Measurements from ENCODE around the gene DNHD1.

DNHD1 gene

DNA sequence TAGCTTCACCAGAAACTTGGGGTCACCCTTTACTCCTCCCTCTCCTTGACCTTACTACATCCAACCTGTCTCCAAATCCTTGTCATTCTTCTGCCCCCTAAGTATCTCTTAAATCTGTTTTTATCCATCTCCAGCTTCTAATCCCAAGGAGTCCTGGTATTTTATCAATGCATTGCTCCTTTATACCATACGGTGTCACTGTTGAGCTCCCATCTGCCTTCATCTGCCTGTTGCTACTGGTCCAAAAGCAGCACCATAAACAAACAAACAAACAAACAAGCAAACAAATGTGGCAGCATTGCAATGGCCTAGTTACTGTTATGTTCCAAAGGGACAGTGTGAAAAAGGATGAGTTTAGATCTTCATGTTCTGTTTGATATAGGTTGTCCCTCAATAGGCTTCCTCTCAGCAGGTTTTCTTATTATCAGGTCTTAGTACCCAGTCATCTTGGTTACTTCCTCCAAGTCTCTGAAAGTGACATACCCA, 34.2 kb downstream of the DNHD1 start:
- DNase-seq (ENCODE audit: low read depth in 3 of 3): no peak

DNA sequence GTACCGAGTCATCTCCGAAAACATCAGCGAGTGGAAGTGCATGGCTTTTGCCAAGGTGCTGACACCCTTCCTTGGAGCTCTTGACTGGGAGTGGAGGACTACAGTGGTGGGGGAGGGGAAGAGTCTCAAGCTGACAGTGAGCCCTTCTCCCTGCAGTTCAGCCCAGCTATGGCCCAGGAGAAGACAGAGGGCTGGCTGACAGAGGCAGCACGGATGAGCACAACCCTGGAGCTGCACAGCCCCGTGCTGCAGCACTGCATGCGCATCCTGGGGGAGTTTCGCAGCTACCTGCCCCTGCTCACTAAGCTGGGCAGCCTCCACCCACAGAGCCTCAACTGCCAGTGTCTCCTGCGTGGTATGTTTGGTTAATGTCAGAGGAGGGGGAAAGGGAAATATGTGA, 41.4 kb downstream of the DNHD1 start:
- DNase-seq (ENCODE audit: low read depth in 3 of 3): no peak

DNA sequence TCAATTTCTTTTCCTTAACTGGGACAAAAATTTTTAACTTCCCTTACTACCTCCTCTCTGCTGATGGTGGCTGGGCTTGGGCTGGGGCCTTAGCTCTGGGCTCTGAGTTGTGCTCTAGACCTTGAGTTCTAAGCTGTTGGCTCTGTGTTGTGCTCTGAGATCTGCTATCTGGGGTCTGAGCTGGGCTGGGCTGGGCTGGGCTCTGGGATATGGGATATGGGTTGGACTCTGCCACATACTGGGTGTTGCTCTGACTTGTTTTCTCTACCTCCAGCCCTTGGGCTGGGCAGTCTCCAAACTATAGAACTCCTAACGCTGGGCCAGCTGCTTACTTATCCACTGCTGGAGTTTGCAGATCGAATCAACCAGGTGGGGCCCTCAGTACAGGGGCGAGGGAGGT, 41.9 kb downstream of the DNHD1 start:
- DNase-seq (ENCODE audit: low read depth in 3 of 3): no peak

DNA sequence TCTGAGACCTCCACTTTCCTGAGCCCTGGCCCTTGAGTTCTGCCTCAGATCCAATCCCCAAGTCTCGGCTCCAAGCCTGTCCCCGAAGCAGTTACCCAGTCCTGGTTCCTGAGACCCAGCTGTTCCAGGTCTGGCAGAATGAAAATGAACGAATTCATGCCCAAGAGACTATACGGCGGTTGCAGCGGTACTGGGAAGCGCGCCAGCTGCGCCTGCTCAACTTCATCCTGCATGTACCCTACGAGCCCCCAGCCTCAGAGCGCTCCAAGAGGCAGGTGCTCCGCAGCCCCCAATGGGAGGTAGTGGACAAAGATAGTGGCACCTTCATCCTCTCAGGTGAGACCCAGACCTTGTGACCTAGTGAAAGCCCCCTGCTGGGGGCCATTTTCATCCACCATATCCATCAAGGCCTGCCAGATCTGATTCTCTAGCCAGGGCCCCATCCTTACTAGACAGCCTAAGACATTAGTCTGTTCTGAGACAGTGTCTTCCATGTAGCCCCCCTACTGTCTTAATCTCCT, 42.7 kb downstream of the DNHD1 start:
- no peak for DNase-seq (ENCODE audit: low read depth in 3 of 3)

DNA sequence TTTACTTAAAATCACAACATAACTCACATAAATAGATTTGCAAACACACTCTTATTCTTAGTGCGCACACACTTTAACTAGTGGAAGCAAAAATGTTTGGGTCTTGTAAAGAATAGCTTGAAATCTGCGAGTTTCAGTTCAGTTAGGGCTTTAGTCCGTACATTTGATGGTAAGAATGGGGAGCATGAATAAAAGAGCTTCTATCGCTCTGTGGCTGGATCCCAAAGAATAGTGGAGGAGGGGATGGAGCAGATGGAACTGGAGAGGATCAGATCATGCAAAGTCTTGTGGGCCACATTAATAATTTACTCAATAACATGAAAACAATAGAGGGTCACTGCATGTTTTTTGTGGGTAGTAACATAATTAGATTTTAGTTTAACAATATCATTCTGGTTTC, 44.3 kb downstream of the DNHD1 start:
- DNase-seq (ENCODE audit: low read depth in 3 of 3): no peak

DNA sequence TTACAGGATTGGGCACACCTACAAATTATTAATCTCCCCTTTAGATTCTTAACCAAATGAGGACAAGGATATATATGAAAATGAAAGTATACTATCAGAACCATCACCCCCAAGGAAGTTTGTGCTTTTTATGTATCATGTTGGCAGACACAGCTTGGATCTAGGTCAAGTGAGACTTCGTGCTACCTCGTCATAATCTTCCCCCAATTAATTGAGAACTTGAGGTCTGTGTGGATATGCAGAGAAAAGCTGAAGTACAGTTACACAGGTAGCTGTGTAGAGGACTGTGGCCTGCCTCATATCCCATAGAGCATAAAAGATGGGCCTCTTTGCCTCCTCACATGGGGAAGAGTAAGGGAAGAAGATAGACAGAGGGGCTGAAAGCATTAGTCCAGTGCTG, 45.6 kb downstream of the DNHD1 start:
- DNase-seq (ENCODE audit: low read depth in 3 of 3): no peak

DNA sequence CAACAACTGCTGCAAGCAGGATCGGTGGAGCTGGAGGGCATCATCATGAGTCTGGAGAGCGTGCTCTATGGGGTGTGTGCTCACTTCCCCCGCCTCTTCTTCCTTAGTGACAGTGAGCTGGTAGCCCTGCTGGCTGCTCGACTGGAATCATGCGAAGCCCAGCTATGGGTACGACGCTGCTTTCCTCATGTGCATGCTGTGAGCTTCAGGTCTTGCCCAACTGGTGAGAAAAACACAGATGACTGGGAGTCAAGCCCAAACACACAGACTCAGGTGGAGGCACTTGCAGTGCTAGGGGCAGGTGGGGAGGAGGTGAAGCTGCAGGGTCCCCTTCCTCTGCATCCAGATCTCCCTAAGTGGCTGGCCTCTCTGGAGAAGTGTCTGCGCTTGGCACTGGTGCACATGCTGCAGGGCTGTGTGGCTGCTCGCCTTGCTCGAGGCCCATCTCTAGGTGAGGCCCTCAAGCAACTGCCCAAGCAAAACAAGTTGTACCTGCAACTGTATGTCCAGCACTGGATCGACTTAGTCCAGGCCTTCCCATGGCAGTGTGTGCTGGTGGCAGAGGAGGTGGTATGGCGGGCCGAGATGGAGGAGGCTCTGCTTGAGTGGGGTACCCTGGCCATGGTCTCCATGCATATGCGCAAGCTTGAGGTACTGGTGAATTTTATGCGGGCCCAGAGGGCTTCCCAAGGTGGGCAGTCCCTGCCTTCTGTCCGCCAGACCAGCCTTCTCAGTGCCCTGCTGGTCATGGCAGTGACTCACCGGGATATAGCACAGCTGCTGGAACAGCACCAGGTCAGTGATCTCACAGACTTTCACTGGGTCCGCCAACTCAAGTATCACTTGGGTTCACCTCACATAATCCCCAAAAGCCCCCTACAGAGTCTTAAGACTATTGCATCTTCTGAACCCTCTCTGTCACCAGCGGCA, 48.1 kb downstream of the DNHD1 start:
- DNase-seq (ENCODE audit: low read depth in 3 of 3): no peak

DNA sequence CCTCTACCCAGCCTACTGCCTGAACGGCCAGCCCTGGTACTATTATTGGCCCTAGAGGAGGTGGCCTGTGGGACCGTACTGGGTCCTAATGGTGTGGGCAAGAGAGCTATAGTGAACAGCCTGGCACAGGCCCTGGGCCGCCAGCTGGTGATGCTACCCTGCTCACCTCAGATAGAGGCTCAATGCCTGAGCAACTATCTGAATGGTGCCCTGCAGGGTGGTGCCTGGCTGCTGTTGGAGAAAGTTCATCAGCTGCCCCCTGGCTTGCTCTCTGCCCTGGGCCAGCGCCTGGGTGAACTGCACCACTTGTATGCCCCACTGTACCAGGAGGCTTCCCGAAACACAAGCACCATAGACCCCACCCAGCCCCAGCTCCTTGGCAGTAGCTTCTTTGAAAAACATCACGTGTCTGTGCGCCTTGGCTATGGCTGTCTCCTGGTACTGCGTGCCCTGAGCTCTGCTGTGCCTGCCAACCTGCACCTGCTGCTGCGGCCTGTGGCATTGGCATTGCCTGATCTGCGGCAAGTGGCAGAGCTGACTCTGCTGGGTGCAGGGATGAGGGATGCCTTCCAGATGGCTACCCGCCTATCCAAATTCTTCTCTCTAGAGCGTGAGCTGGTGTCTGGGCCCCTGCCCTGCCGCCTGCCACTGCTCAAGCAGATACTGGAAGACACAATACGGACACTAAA, 49.0 kb downstream of the DNHD1 start:
- DNase-seq (ENCODE audit: low read depth in 3 of 3): no peak

DNA sequence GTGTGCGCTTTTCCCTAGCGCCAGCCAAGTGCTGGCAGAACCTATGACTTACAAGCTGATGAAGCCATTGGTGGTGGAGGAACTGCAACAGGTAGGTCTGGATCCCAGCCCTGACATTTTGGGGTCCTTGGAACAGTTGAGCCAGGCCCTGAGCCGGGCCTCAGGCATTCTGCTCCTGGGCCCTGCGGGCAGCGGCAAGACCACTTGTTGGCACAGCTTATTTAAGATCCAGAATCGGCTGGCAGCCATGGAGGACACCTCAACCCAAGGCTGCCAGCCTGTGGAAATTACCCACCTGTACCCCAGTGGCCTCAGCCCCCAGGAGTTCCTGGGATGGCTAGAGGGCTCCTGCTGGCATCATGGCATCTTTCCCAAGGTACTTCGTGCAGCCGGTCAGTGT, 49.7 kb downstream of the DNHD1 start:
- no peak for DNase-seq (ENCODE audit: low read depth in 3 of 3)

DNA sequence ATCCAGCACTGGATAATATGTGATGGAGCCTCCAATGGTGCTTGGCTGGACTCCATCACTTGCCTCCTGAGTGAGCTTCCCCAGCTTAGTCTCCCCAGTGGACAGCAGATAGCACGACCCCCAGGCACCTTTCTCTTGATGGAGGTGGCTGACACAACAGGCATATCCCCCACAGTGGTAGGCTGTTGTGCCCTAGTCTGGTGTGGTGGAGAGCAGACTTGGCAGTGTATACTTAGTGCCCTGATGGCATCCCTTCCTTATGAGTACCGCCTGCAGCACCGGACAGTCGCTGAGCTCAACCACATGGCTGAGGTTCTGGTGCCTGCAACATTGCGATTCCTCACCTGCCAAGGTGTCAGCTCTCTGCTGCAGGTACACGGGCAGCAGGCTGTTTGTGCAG, 50.1 kb downstream of the DNHD1 start:
- no peak for DNase-seq (ENCODE audit: low read depth in 3 of 3)

DNA sequence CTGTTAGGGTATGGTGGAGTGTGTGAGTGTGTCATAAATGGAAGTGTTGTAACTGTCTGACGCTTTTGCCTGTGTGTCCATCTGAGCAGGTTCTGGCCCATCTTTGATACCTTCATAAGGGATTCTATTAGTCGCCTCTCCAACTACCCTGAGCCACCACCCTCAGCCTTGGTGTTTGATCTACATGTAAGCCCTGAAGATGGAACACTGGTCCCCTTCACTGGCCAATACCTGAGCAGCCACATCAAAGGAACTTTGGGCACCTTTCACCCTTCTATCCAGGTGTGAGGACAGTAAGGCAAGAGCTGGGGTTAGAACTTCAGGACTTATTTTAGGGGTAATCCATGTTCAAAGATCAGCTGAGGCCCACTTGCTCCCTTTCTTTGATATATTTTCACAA, 51.0 kb downstream of the DNHD1 start:
- no peak for DNase-seq (ENCODE audit: low read depth in 3 of 3)

DNA sequence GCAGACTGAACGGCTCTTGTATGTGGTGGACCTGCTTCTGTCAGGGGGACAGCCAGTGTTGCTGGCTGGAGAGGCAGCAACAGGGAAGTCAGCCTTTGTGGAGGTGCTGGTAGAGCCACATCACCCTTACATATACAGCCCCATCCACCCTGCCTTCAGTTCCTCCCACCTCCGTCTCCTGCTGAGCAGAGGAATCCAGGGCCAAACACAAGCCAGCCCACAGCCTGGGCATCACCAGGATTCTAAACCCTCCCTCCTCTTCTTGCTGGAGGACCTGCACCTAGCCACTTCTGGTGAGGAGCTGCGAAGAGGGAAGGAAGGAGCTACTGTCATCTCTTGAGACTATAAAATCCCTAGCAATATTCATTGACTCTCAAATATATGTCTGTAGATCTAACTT, 51.6 kb downstream of the DNHD1 start:
- DNase-seq (ENCODE audit: low read depth in 3 of 3): no peak

DNA sequence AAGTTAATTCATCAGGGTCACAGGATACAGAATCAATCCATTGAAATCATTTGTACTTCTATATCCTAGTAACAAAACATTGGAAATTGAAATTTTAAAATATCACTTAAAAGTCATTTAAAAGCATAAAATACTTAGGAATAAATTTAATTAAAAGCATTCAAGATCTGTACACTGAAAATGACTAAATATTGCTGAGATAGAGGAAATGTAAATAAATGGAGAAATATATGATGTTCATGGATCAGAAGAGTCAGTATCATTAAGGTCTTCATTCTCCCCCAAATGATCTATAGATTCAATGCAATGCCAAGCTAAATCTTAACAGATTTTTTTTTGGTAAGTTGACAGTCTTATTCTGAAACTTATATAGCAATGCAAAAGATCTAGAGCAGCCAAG, 56.6 kb downstream of the DNHD1 start:
- DNase-seq (ENCODE audit: low read depth in 3 of 3): no peak

DNA sequence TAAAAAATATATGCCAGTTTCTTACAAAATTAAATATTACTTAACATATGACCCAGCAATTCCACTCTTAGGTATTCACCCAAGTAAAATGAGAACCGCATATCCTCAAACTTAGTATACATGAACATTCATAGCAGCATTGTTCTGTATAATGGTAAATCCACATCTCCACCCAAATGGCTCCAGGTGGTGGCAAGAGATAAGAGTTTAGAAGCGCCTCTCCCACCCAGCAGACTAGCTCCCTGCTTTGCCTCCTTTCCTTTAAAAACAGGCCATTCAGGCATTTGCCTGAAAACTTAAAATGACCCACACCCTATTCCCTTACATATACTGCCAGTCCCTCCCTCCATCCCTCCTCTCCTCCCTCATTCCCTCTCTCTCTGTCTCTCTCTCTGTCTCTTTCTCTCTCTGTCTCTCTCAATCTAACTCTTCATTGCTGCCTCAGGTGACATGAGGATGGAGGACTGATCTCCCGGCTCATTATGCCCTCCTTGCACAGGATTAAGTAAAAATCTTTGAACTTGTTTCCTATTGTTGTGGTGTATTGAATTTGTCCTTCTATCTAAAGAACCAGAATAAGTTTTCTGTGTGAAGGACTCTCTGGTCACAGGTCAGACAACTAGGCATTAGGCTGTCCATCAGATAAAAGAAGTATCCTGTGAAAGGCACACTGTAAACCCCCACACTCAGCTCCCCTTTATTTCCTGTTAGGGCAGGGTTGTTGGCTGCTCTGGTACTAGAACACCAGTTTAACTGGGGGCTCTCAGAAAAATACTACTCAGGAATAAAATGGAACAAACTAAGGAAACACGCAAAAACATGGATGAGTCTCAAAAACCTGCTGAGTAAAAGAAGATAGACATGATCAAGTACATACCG, 58.0 kb downstream of the DNHD1 start:
- no peak for DNase-seq (ENCODE audit: low read depth in 3 of 3)

DNA sequence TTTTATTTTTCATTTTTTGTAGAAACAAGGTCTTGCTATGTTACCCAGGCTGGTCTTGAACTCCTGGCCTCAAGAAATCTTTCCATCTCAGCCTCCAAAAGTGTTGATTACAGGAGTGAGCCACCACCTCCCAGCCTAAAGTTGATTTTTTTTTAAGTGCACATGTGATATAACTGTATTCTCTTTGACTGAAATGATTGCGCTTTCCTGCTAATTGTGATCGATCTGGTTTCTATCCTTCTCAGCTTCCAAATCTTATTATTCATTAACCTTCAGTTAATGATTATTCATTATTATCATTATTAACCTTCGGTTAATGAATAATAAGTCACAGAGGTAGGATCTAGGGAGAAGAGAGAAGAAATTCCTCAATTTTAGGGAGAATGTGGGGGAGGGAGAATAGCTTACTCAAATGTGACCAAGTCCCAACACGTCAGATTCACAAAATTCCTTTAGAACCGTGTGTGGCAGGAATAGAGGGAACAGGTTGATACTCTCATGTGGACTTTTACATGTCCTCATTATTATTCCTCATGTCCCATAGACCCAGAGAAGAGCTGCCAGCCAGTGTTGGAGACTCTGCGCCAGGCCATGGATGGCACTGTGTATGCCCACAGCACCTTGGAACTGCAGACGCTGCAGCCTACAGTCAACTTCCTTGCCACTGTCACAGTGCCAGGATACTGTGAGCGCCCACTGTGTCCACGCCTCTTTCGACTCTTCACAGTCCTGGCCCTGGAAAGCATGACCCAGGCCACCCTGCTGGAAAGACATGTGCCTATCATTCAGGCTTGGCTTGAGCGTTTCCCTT, 59.3 kb downstream of the DNHD1 start:
- no peak for DNase-seq (ENCODE audit: low read depth in 3 of 3)

DNA sequence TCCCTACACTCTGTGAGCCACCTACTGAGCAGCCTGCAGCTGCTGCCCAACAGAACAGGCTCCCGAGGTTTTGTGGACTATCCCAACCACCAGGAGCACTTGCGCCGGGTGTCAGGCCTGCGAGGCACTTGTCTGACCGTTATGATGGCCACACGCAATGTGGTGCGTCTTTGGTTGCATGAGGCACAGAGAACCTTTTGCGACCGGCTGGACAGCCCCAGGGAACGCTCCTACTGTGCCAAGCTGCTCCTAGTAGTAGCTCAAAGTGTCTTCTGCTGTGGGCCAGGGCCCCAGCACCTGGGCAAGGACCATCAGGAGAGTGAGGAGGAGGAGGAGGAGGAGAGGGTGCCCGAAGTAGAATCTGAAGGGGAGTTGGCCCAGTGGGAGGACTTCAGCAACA, 60.0 kb downstream of the DNHD1 start:
- no peak for DNase-seq (ENCODE audit: low read depth in 3 of 3)

DNA sequence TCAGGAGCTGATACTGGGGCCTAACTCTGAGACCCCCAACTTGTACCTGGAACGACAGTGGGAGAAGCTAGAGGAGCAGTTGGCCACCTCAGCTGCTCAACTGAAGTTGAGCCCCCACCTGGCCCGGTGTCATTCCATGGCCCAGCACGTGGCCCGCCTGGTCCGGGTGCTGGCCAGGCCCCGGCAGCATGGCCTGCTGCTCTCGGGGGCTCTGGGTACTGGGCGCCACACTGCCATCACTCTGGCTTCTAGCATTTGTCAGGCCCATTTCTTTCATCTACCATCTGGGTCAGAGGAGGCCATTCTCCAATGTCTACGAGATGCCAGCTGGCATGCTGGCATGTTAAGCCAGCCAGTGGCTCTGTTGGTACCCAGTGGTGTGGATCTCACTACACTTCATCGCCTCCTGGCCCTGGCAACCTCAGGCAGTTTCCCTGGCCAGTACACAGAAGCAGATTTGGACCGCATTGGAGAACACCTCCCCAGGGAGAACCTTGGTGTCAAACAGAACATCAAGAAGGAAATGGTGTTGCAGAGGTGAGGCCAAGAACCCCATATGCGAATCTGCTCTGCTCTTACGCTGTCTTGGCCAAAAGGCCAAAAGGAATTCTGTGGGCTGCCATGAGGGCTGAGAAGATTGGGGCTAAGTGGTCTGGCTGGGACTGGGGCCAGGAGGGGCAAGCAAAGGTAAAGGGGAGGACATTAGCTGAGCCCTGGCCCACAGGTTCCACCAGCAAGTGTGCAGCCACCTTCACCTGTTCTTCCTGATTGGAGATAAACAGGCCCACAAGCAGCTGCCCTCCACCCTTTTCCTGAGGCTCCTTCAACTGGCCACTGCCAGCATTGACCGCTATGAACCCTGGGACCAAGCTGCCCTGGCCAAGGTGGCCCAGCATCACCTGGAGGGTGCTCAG, 60.9 kb downstream of the DNHD1 start:
- no peak for DNase-seq (ENCODE audit: low read depth in 3 of 3)

DNA sequence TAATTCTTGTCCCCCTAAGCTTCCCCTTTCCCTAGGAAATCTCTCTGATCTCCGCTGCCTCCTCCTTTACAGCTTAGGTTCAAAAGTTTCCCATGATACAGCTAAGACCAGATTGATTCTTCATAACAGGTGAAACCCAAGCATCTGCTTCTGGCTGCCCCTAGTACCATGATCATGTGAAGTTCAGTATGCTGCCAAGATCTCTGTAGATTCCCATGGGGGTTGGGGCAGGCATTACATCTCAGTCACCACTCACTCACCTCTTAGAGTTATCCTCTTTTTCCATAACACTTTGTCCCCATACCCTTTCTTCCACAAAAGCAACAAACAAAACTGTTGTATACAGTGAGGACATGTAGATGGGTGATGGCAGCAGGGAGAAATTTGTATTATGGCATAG, 62.3 kb downstream of the DNHD1 start:
- DNase-seq (ENCODE audit: low read depth in 3 of 3): no peak

DNA sequence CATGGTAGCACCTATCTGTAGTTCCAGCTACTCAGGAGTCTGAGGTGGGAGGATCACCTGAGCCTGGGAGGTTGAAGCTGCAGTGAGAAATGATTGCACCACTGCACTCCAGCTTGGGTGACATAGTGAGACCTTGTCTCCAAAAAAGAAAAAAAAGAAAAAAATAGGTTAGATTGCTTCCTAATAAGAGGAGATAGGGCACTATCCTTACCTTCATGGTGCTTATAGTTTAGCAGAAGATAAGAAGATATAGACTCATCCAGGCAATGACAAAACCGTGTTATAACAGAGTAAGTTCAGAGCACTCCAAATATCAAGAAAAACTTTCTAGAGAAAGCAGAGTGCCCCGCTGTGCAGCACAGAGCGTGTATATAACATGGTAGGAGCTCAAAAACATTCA, 64.2 kb downstream of the DNHD1 start:
- no peak for DNase-seq (ENCODE audit: low read depth in 3 of 3)

DNA sequence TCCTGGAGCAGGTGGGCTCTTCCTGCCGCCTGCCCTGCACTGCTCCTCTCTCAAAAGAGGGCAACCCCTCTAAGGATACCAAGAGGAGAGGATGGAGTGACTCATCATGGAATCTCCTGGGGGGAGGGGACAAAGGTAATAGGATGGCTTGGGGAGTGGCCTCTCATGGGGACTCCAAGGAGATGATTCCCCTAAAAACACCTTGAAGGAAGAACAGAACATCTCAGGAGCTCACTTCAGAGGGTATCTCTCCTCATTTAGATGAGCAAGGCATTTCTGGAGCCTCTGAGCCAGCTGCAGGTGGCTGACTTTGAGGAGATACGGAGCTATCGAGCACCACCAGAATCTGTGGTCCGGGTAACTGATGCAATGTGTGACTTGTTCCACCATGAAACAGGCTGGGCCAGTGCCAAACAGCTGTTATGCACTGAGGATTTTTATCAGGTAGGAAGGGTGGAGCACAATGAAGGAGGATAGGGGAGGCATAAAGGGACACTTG, 66.1 kb downstream of the DNHD1 start:
- DNase-seq (ENCODE audit: low read depth in 3 of 3): no peak
